ENCODE measurements around the gene ITSN1. TPM values are rescaled to one million over a fixed set of nuclear protein-coding genes. Genes with fewer than 3 reads are reported as not detected.
"Not testable (repeated sequence)": the region's sequence is repeated elsewhere in the genome, so short reads cannot be mapped to it uniquely, and the experiment has no call there.

The ITSN1 gene
- total RNA-seq, 2 donors from 2014 or later, result 31.3 to 36.9 TPM

DNA sequence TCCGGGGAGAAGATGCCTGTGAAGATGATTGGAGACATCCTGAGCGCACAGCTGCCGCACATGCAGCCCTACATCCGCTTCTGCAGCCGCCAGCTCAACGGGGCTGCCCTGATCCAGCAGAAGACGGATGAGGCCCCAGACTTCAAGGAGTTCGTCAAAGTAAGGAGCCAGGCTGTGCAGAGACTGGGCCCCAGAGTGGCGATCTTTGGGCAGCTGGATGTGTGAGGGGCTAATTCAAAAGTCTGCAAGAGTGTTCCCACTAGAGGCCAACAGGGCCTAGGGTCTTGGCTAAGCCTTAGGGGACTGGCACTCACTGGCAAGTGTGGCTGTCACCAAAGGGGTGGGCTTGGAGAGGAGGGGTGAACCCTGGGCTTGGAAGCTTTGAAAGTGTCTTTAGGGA lies 222.9 kb downstream of the ITSN1 start:
- ATAC-seq, result no peak
- intact Hi-C loops (cut with DNase I, micrococcal nuclease), result no loop called here
- no peak for DNase-seq

GRCh38 chr21:33865996-33866575 lies 223.8 kb downstream of the ITSN1 start:
- DNase-seq, result no peak
- intact Hi-C loops (cut with DNase I, micrococcal nuclease), result no loop called here
- no peak for ATAC-seq

DNA sequence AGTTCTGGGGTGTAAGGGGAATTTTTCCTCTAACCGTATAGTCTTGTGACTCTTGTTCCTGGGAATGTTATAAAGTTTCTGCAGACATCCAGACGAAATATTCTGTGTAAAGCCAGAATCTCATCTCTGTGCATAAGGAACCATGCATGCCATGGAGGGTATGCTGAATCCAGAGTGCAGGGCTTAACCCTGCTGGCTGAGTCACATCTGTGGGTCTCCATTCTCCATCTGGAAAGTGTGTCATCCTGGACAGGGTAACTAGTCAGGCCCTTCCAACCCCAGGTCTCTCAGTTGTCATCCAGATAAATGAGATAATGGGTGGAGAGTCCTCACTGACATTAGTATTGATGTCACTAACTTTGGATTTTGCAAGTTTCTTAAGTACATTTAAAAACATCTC lies 224.5 kb downstream of the ITSN1 start:
- intact Hi-C loops (cut with DNase I, micrococcal nuclease), result no loop called here
- DNase-seq, result no peak
- ATAC-seq, result no peak

GRCh38 chr21:33867868-33868267 lies 225.6 kb downstream of the ITSN1 start:
- intact Hi-C loops (cut with DNase I, micrococcal nuclease); DNase-seq: not testable (repeated sequence)

GRCh38 chr21:33869873-33870272 lies 227.6 kb downstream of the ITSN1 start:
- DNase-seq, result no peak
- ATAC-seq, result no peak
- intact Hi-C loops (cut with DNase I, micrococcal nuclease), result no loop called here

More at GRCh38 chr21:33867868-33868267, 225.6 kb downstream of the ITSN1 start:
- ATAC-seq, result not testable (repeated sequence)

DNA sequence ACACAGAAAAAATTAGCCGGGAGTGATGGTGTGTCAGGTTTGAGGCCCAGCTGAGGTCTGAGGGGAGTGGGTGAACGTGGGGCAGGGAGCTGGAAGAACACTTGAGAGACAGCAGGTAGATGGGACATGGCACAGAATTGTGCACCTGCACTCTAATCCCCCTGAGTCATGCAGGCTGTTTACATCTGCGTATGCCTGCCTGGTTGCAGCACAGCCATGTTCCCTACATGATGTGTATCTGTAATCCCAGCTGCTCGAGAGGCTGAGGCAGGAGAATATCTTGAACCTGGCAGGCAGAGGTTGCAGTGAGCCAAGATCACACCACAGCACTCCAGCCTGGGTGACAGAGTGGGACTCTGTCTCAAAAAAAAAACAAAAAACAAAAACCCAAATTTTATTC lies 228.5 kb downstream of the ITSN1 start:
- ATAC-seq, result no peak
- intact Hi-C loops (cut with DNase I, micrococcal nuclease), result no loop called here
- no peak for DNase-seq

DNA sequence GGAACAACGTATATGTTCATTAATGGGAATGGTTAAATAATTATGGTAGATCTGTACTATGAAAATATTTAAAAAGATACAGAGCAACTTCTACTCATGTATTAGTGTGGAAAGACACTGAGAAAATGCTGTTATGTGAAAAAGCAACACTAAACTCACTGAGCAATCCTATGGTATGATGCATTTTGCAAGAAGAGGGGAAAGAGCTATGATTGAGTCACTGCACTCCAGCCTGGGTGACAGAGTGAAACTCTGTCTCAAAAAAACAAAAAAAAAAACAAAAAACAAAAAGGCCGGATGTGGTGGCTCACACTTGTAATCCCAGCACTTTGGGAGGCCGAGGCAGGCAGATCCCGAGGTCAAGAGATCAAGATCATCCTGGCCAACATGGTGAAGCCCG lies 228.9 kb downstream of the ITSN1 start:
- ATAC-seq (no peak), DNase-seq (no peak)
- intact Hi-C loops (cut with DNase I, micrococcal nuclease), result no loop called here

GRCh38 chr21:33872881-33873515 lies 230.7 kb downstream of the ITSN1 start:
- DNase-seq (no peak), ATAC-seq (no peak)
- intact Hi-C loops (cut with DNase I, micrococcal nuclease), result no loop called here

DNA sequence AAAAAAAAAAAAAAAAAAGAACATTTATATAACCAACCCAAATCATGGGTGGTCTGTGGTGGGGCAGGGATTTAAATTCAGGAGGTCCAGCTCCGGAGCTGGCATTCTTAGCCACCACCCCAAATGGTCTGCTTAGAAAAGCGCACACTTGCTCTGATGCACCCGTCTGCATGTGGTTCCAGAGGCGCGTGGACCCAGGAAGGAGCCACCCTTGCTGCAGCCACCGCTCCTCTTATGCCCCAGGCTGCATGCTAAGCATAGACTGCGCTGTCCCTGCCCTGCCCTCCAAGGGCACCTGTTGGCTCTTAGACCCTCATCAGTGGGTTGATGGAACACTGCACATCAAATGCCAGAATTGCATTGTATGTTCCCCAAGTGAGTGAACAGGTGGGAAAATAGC lies 231.9 kb downstream of the ITSN1 start:
- ATAC-seq (no peak), DNase-seq (no peak)
- intact Hi-C loops (cut with DNase I, micrococcal nuclease), result no loop called here

DNA sequence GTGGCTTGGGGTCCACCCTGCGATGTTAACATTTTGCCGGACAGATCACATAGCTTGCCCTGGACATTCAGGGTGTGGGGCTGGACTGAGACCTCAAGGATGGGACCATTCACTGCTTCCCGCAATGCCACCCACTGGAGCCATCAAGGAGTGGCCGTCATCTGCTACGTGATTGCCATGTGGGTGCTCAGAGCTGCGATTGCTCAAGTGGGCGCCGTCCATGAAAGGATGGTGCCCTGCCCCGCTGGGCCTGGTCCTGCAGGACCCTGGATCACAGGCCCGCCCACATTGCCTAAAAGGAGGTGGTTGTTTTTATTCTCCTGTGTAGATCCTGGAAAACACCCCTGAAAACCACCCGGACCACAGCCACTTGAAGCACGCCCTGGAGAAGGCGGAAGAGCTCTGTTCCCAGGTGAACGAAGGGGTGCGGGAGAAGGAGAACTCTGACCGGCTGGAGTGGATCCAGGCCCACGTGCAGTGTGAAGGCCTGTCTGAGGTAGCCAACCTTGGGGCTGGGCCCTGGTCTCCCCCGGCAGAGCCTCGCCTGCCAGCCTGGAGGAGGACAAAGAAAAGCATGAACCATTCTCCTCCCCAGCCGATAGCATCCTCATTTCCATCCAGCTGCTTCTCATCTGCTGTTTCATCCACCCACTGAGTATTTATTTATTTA lies 232.9 kb downstream of the ITSN1 start:
- no peak for ATAC-seq
- intact Hi-C loops (cut with DNase I, micrococcal nuclease), result no loop called here
- no peak for DNase-seq

- intact Hi-C loops (cut with DNase I, micrococcal nuclease), result no loop called here
- DNase-seq (no peak), ATAC-seq (no peak)
Measured at GRCh38 chr21:33878824-33879223, 236.5 kb downstream of the ITSN1 start.

- intact Hi-C loops (cut with DNase I, micrococcal nuclease), result no loop called here
- ATAC-seq (no peak), DNase-seq (no peak)
Measured at GRCh38 chr21:33880626-33881025, 238.3 kb downstream of the ITSN1 start.

GRCh38 chr21:33881689-33882440 lies 239.6 kb downstream of the ITSN1 start:
- ATAC-seq (no peak), DNase-seq (no peak)
- intact Hi-C loops (cut with DNase I, micrococcal nuclease), result no loop called here

DNA sequence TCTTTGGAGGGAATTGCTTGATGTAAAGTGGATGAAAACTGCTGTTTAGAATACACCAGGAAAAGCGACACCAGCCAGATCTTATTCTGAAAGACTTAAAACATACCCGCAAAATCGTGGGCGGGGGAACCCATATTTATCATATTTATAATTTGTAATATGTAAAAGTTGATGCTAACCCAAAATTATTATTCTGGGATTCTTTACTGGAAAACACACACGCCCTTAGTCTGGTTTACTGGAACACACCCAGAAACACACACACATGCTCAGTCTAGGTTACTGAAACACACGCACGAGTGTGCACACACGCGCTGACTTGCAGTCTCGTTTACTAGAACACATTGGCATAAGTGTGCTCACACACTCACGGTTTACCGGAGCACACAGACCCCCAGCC lies 240.8 kb downstream of the ITSN1 start:
- intact Hi-C loops (cut with DNase I, micrococcal nuclease), result no loop called here
- DNase-seq (no peak), ATAC-seq (no peak)

DNA sequence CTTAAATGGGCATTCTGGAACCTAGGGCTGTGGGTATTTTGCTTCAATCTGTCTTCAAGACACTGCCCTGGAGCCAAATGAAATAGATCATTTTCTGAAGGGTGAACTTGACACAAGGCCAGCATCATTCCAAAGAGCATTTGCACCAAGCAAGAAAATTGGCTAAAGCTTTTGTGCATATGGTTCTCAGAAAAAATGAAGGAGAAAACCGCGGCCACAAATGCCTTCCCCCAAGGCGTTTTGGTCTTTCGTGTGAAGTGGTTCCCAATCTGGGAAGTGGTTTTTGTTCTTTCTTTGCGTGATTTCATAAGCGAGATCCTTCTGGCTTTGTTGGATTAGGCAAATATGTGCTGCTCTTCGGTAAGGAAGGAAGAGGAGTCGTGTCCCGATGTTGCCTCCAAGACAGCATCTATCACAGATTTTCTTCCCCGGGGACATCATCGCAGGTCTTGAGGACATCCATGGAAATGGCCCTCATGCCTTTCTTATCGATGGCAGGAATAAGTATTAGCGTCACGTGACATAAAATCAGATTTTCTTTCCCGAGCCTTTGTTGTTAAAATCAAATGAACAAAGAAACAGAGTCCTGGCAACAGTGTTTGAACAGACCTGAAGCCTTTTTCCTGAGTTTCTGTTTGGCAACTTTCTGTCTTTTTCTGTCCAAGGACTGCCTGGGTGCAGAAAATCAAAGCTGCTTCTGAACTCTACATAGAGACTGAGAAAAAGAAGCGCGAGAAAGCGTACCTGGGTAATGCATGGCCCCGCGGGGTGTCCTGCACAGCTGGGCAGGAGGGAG lies 242.3 kb downstream of the ITSN1 start:
- DNase-seq (no peak), ATAC-seq (no peak)
- intact Hi-C loops (cut with DNase I, micrococcal nuclease), result no loop called here

GRCh38 chr21:33885172-33885514 lies 242.8 kb downstream of the ITSN1 start:
- intact Hi-C loops (cut with DNase I, micrococcal nuclease), result no loop called here
- no peak for ATAC-seq
- DNase-seq, result no peak

DNA sequence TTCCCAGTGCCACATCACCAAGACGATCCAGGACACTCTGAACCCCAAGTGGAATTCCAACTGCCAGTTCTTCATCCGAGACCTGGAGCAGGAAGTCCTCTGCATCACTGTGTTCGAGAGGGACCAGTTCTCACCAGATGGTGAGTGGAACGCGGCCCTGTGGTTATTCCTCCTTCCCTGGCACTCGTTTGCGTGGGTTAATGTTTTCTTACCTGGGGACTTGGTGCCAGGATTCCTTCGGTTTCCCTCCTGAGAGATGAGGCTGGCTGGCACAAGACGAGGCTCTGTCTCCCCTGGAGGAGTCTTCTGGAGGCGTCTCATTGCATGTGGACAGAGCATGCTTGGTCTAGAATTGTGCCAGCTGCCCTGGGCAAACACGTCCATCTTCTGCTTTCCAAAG lies 244.0 kb downstream of the ITSN1 start:
- ATAC-seq (no peak), DNase-seq (no peak)
- intact Hi-C loops (cut with DNase I, micrococcal nuclease), result no loop called here

GRCh38 chr21:33890187-33890586 lies 247.9 kb downstream of the ITSN1 start:
- ATAC-seq, result no peak
- DNase-seq, result no peak
- intact Hi-C loops (cut with DNase I, micrococcal nuclease), result no loop called here

- DNase-seq, result no peak
- intact Hi-C loops (cut with DNase I, micrococcal nuclease), result no loop called here
- no peak for ATAC-seq
Measured at GRCh38 chr21:33892853-33893252, 250.6 kb downstream of the ITSN1 start.
